ENCODE results near the gene ELAVL1. TPM values are rescaled to one million over a fixed set of nuclear protein-coding genes. Genes with fewer than 3 reads are reported as not detected.

The ELAVL1 gene
- total RNA-seq, 2 experiments from 2014 or later = 109 TPM

- POLR2A ChIA-PET = no interaction called here
- Mint-ChIP-seq H3K4me1 (peaks cover 27% of the 10 kb centered on the region), H3K27me3 (peaks cover 4% of the 10 kb centered on the region), H3K36me3 (ENCODE audit: low read depth) (peaks cover 8% of the 10 kb centered on the region), H3K27ac (no peak overlapping the region), H3K9me3 (no peaks in the 10 kb centered on the region), H3K4me3 (peak overlapping the region; percentile 25)
- DNase-seq = no peak
- CTCF ChIA-PET = interaction anchor here (1.7 kb wide), 1 partner anchor 55 kb away, joined by 6 read pairs; no protein-coding TSS in a partner anchor
Observed at GRCh38 chr19:7924651-7925170, 80.7 kb downstream of the ELAVL1 start.

DNA sequence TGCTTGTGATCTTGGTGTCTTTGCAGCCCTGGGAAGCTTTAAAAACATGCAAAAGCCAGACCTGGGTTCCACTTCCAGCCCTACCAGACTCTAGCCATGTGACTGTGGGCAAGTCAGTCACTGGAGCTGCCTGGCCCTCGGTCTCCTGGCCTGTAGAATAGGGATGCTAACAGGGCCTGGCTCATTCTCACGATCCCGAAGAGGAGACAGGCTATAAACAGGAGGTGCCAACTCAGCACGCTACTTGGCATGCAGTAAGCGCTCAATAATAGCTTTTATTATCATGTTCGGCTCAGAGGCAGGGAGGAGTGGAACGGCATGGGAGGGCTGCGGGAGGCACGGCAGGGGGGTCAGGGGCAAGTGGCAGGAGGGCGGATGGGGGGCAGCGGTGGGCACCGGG lies 81.2 kb downstream of the ELAVL1 start:
- H3K27ac Mint-ChIP-seq = no peak overlapping the region
- no peaks in the 10 kb centered on the region for H3K9me3 Mint-ChIP-seq
- ChIA-PET CTCF (interaction anchor here (1.7 kb wide), 1 partner anchor 55 kb away, joined by 6 read pairs; no protein-coding TSS in a partner anchor), POLR2A (no interaction called here)
- H3K27me3 Mint-ChIP-seq = peaks cover 6% of the 10 kb centered on the region
- H3K4me1 Mint-ChIP-seq = peaks cover 31% of the 10 kb centered on the region
- DNase-seq = no peak
- peaks cover 8% of the 10 kb centered on the region for H3K36me3 Mint-ChIP-seq (ENCODE audit: low read depth)
- no peak overlapping the region for H3K4me3 Mint-ChIP-seq

- Mint-ChIP-seq H3K4me3 (peak overlapping the region; percentile 25), H3K36me3 (ENCODE audit: low read depth) (peaks cover 8% of the 10 kb centered on the region), H3K27ac (no peak overlapping the region), H3K4me1 (peaks cover 31% of the 10 kb centered on the region), H3K27me3 (peaks cover 9% of the 10 kb centered on the region), H3K9me3 (no peaks in the 10 kb centered on the region)
- ChIA-PET CTCF (interaction anchor here (1.7 kb wide), 1 partner anchor 54 kb away, joined by 6 read pairs; no protein-coding TSS in a partner anchor), POLR2A (no interaction called here)
- DNase-seq = no peak
Observed at GRCh38 chr19:7923295-7924191, 81.9 kb downstream of the ELAVL1 start.

DNA sequence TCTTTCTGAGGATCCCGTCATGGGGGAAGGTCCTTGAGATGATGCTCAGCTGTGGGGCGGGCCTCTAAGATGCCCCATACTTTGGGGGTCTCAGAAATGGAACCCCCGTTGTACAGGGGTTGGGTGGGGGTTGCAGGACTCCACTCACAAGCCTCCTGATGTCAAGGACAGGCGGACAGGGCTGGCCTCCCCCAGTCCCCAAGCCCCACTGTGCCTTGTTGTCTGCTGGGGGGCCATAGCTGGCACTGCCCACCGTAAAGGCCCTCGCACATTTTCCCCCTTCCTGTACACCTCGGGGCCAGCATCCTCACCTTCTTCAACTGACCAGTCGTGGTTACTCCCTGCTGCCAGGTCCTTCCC lies 82.6 kb downstream of the ELAVL1 start:
- POLR2A ChIA-PET = no interaction called here
- H3K4me3 Mint-ChIP-seq = peak overlapping the region; percentile 25

DNA sequence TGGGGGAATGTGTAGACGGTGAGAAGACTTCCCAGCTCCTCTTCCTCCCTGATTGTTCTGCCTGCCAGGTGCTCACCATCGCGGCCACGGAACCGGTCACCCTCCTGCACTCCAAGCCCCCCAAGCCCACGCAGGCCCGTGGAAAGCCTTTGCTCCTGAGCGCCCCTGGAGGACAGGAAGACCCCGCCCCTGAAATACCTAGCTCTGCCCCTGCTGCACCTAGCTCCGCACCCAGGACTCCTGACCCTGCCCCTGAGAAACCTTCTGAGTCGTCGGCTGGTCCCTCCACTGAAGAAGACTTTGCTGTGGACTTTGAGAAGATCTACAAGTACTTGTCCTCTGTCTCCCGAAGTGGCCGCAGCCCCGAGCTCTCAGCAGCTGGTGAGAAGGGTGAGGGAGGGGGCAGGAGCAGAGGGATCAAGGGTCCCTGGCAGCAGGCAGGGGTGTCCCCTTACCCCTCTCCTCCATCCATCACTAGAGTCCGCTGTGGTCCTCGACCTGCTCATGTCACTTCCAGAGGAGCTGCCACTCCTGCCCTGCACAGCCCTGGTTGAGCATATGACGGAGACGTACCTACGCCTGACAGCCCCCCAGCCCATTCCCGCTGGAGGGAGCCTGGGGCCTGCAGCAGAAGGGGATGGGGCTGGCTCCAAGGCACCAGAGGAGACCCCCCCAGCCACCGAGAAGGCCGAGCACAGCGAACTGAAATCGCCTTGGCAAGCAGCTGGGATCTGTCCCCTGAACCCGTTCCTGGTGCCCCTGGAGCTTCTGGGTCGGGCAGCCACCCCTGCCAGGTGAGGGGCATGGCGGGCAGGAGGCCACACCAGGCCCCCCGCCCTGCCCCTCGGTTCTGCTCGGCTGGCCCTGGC lies 83.2 kb downstream of the ELAVL1 start:
- Mint-ChIP-seq H3K9me3 (no peaks in the 10 kb centered on the region), H3K4me3 (peak overlapping the region; percentile 30), H3K27ac (no peak overlapping the region), H3K27me3 (peaks cover 19% of the 10 kb centered on the region), H3K4me1 (peaks cover 37% of the 10 kb centered on the region), H3K36me3 (ENCODE audit: low read depth) (peaks cover 8% of the 10 kb centered on the region)
- CTCF ChIA-PET = interaction anchor here (1.5 to 2.8 kb wide), 2 partner anchors 22 to 53 kb away, joined by 5 to 13 read pairs; partner anchors contain the start of gene TIMM44
- POLR2A ChIA-PET = no interaction called here
- no peak for DNase-seq

More for the DNA sequence above, 82.6 kb downstream of the ELAVL1 start:
- no peak overlapping the region for H3K27ac Mint-ChIP-seq
- H3K4me1 Mint-ChIP-seq = peaks cover 36% of the 10 kb centered on the region
- CTCF ChIA-PET = interaction anchor here (1.5 to 1.7 kb wide), 2 partner anchors 21 to 53 kb away, joined by 5 to 6 read pairs; partner anchors contain the start of gene TIMM44
- no peaks in the 10 kb centered on the region for H3K9me3 Mint-ChIP-seq
- no peak for DNase-seq
- H3K27me3 Mint-ChIP-seq = peaks cover 16% of the 10 kb centered on the region
- H3K36me3 Mint-ChIP-seq (ENCODE audit: low read depth) = peaks cover 8% of the 10 kb centered on the region

DNA sequence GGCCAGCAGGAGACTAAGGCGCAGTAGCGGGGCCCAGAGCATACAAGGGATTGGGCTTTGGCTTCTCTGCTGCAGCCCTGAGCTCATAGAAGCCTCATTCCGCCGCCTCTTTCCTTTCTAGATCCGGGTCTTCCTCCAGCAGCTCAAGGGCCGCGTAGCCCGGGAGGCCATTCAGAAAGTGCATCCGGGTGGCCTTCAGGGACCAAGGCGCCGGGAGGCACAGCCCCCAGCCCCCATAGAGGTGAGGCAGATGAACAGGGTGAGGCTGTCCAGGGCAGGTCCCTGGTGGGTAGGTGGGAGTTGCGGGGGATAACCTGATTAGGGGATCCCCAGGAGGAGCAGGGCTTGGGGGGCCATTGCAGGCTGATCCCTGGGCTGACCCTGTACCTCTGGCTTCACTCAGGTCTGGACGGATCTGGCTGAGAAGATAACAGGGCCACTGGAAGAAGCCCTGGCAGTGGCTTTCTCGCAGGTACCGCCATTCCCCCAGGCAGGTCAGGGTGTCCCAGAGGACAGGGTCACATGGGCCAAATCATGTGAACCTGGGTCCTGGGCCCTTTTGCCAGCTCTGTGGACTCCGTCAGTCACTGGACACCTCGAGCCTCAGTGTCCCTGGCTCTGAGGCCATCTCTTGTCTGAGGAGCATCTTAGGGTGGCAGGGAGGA lies 84.0 kb downstream of the ELAVL1 start:
- ChIA-PET POLR2A (interaction anchor here (1.0 to 1.4 kb wide), 2 partner anchors 8 to 22 kb away, joined by 3 read pairs; partner anchors contain the start of gene TIMM44), CTCF (interaction anchor here (1.1 to 2.8 kb wide), 5 partner anchors 18 to 52 kb away, joined by 3 to 19 read pairs (median 13); partner anchors contain the start of genes MAP2K7 and TIMM44)
- Mint-ChIP-seq H3K4me1 (peaks cover 40% of the 10 kb centered on the region), H3K9me3 (no peaks in the 10 kb centered on the region), H3K36me3 (ENCODE audit: low read depth) (peaks cover 8% of the 10 kb centered on the region), H3K27me3 (peaks cover 23% of the 10 kb centered on the region), H3K4me3 (peak overlapping the region; percentile 87), H3K27ac (peak overlapping the region; percentile 94)
- no peak for DNase-seq

GRCh38 chr19:7920519-7921301 lies 84.7 kb downstream of the ELAVL1 start:
- Mint-ChIP-seq H3K27ac (peak overlapping the region; percentile 94), H3K4me3 (peak overlapping the region; percentile 87), H3K27me3 (peaks cover 27% of the 10 kb centered on the region), H3K4me1 (peaks cover 37% of the 10 kb centered on the region), H3K9me3 (no peaks in the 10 kb centered on the region), H3K36me3 (ENCODE audit: low read depth) (peaks cover 8% of the 10 kb centered on the region)
- CTCF ChIA-PET = interaction anchor here (1.1 to 3.3 kb wide), 8 partner anchors 9 to 240 kb away, joined by 3 to 19 read pairs (median 9); partner anchors contain the start of genes MAP2K7, TIMM44 and TRAPPC5
- peak; percentile 99 for DNase-seq
- POLR2A ChIA-PET = interaction anchor here (1.0 to 1.4 kb wide), 2 partner anchors 9 to 23 kb away, joined by 3 read pairs; partner anchors contain the start of gene TIMM44

GRCh38 chr19:7919610-7920518 lies 85.6 kb downstream of the ELAVL1 start, which contains the start of gene SNAPC2:
Gene SNAPC2 (plus strand): TSS chr19:7920338. CDS start chr19:7920367, 29 bp downstream.
- peak; percentile 97 for DNase-seq
- H3K9me3 Mint-ChIP-seq = no peaks in the 10 kb centered on the region
- peaks cover 38% of the 10 kb centered on the region for H3K4me1 Mint-ChIP-seq
- peaks cover 8% of the 10 kb centered on the region for H3K36me3 Mint-ChIP-seq (ENCODE audit: low read depth)
- H3K4me3 Mint-ChIP-seq = peak within 1 kb of the TSS; percentile 87
- ChIA-PET CTCF (interaction anchor here (1.1 to 3.3 kb wide), 8 partner anchors 9 to 239 kb away, joined by 3 to 19 read pairs (median 9); partner anchors contain the start of genes MAP2K7, TIMM44 and TRAPPC5), POLR2A (interaction anchor here (1.0 to 1.4 kb wide), 2 partner anchors 9 to 24 kb away, joined by 3 read pairs; partner anchors contain the start of gene TIMM44)
- H3K27ac Mint-ChIP-seq = peak within 1 kb of the TSS; percentile 94
- H3K27me3 Mint-ChIP-seq = peaks cover 35% of the 10 kb centered on the region

DNA sequence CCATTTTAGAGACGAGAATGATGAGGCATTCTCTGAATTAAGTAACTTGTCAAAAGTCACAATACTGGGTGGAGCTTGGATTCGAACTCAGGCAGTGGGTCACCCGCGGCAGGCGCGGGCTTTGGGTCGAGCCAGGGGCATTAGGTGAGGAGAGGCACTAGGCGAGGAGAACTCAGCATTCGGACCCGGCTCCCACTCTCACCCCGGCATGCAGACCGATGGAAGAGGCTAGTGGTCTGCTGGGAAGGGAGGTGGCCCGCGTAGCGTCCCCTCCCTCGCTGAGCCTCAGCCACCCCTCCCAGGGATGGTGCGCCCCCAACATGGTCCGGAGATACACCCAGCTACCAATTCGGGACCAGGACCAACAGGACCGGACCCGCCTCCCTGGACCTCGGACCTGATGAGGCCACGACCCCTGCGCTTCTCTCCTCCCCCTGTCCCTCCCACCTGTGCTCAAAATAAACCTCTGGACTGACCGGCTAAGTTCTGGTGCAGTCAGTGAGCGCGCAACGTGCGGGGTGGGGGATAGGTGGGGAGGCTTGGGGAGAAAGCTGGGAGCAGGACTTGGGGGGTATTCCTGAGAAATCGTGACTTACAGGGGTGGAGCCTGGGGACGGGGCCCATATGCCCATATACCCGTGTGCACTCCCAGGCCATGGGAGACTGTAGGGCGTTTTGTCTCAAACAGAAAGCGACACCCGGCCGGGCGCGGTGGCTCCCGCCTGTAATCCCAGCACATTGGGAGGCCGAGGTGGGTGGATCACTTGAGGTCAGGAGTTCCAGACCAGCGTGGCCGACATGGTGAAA lies 86.6 kb downstream of the ELAVL1 start:
- Mint-ChIP-seq H3K27me3 (peaks cover 37% of the 10 kb centered on the region), H3K27ac (no peak overlapping the region), H3K9me3 (no peaks in the 10 kb centered on the region), H3K4me3 (peak overlapping the region; percentile 19), H3K36me3 (ENCODE audit: low read depth) (peaks cover 8% of the 10 kb centered on the region), H3K4me1 (peaks cover 36% of the 10 kb centered on the region)
- ChIA-PET POLR2A (no interaction called here), CTCF (interaction anchor here (0.6 to 3.3 kb wide), 11 partner anchors 9 to 662 kb away, joined by 3 to 19 read pairs (median 10); partner anchors contain the start of genes LRRC8E, MAP2K7, TIMM44 and TRAPPC5)
- no peak for DNase-seq

Data from activated CD4-positive, alpha-beta T cell treated with anti-CD3 and anti-CD28 coated beads, Interleukin-2, amount 10 ng/mL, durations not matched to agents 7 days and 5 days (primary cell).